HG03432 (cell line): ENCODE results near the gene NOC2L.
A peak's percentile ranks its signal among the peaks of the same experiment; 100 is the strongest.

Experiments used
- ATAC-seq: cut with Tn5 transposase; IDR thresholded peaks from one replicate; pipeline ENCODE4 v1.9.1; 2021; ENCODE audit warnings: mild to moderate bottlenecking, moderate library complexity; ENCODE audit not compliant: unreplicated experiment

The NOC2L gene

GRCh38 chr1:958823-959730 lies at the start of gene NOC2L:
Gene NOC2L, minus strand, starts transcription at chr1:959256. Its CDS starts 16 bp downstream, at chr1:959240.
- peak; percentile 64 for ATAC-seq

- ATAC-seq, result no peak
Observed at GRCh38 chr1:1006305-1007159, 47.5 kb upstream of the NOC2L start.

- no peak for ATAC-seq
Observed at GRCh38 chr1:1005774-1006304, 46.8 kb upstream of the NOC2L start.

GRCh38 chr1:1004780-1005697 lies 46.0 kb upstream of the NOC2L start:
- ATAC-seq, result no peak

- ATAC-seq, result no peak
Observed at GRCh38 chr1:1004420-1004779, 45.3 kb upstream of the NOC2L start.

- ATAC-seq, result no peak
Observed at GRCh38 chr1:1003618-1004419, 44.8 kb upstream of the NOC2L start.

- no peak for ATAC-seq
Observed at GRCh38 chr1:1001057-1001783, 42.2 kb upstream of the NOC2L start.

- ATAC-seq, result peak; percentile 17
Observed at GRCh38 chr1:1000357-1001056, 41.5 kb upstream of the NOC2L start.

GRCh38 chr1:999725-1000356 lies 40.8 kb upstream of the NOC2L start, which contains the start of gene HES4:
Gene HES4, minus strand, starts transcription at chr1:1000097. Its CDS starts 124 bp downstream, at chr1:999973.
- peak; percentile 46 for ATAC-seq

- ATAC-seq, result no peak
Observed at GRCh38 chr1:998995-999724, 40.1 kb upstream of the NOC2L start.

- ATAC-seq, result no peak
Observed at GRCh38 chr1:998745-998994, 39.6 kb upstream of the NOC2L start.

- ATAC-seq, result no peak
Observed at GRCh38 chr1:997993-998744, 39.1 kb upstream of the NOC2L start.

- ATAC-seq, result no peak
Observed at GRCh38 chr1:997713-997992, 38.6 kb upstream of the NOC2L start.

- no peak for ATAC-seq
Observed at GRCh38 chr1:996851-997712, 38.0 kb upstream of the NOC2L start.

GRCh38 chr1:995665-996633 lies 36.9 kb upstream of the NOC2L start:
- ATAC-seq, result no peak
